ENCODE data around the gene ATM. TPM values are rescaled to one million over a fixed set of nuclear protein-coding genes. Genes with fewer than 3 reads are reported as not detected.

The ATM gene
- polyA plus RNA-seq, 2 donors = 6.6 to 8.3 TPM

- no peaks in the 10 kb centered on the region for H3K27me3 ChIP-seq (ENCODE audit: control insufficient read depth in 1 of 2, insufficient read depth in 2 of 2, low read length in 2 of 2)
- H3K36me3 ChIP-seq (ENCODE audit: control insufficient read depth in 2 of 2, insufficient read depth in 2 of 2, low read length in 1 of 2) = peaks cover 0 to 5% of the 10 kb centered on the region in 2 donors
- H3K27ac ChIP-seq (ENCODE audit: low read depth in 2 of 2, low read length in 1 of 2) = no peak overlapping the region
- no peaks in the 10 kb centered on the region for H3K9me3 ChIP-seq (ENCODE audit: control insufficient read depth in 2 of 2, insufficient read depth in 1 of 2, low read depth in 1 of 2, low read length in 1 of 2)
- WGBS, 2 donors = 77 to 80% methylated on average over 2 of the region's 2 CpGs
- no peaks in the 10 kb centered on the region for H3K4me1 ChIP-seq (ENCODE audit: control insufficient read depth in 2 of 2, insufficient read depth in 2 of 2, low read length in 1 of 2)
- no peak overlapping the region for H3K4me3 ChIP-seq (ENCODE audit: low read depth in 1 of 2, low read length in 2 of 2)
Observed at GRCh38 chr11:108228251-108228650, 5.4 kb downstream of the ATM start.

- Histone ChIP-seq H3K27me3 (ENCODE audit: control insufficient read depth in 1 of 2, insufficient read depth in 2 of 2, low read length in 2 of 2) (no peaks in the 10 kb centered on the region), H3K27ac (ENCODE audit: low read depth in 2 of 2, low read length in 1 of 2) (no peak overlapping the region), H3K4me1 (ENCODE audit: control insufficient read depth in 2 of 2, insufficient read depth in 2 of 2, low read length in 1 of 2) (no peaks in the 10 kb centered on the region), H3K36me3 (ENCODE audit: control insufficient read depth in 2 of 2, insufficient read depth in 2 of 2, low read length in 1 of 2) (peaks cover 0 to 5% of the 10 kb centered on the region in 2 donors), H3K9me3 (ENCODE audit: control insufficient read depth in 2 of 2, insufficient read depth in 1 of 2, low read depth in 1 of 2, low read length in 1 of 2) (no peaks in the 10 kb centered on the region), H3K4me3 (ENCODE audit: low read depth in 1 of 2, low read length in 2 of 2) (no peak overlapping the region)
- whole genome bisulfite sequencing, 2 donors = 98 to 99% methylated on average over 2 of the region's 2 CpGs
Observed at GRCh38 chr11:108233277-108233945, 10.5 kb downstream of the ATM start.

GRCh38 chr11:108235192-108235591 lies 12.3 kb downstream of the ATM start:
- Histone ChIP-seq H3K4me1 (ENCODE audit: control insufficient read depth in 2 of 2, insufficient read depth in 2 of 2, low read length in 1 of 2) (no peaks in the 10 kb centered on the region), H3K9me3 (ENCODE audit: control insufficient read depth in 2 of 2, insufficient read depth in 1 of 2, low read depth in 1 of 2, low read length in 1 of 2) (no peaks in the 10 kb centered on the region), H3K27ac (ENCODE audit: low read depth in 2 of 2, low read length in 1 of 2) (no peak overlapping the region), H3K27me3 (ENCODE audit: control insufficient read depth in 1 of 2, insufficient read depth in 2 of 2, low read length in 2 of 2) (no peaks in the 10 kb centered on the region), H3K4me3 (ENCODE audit: low read depth in 1 of 2, low read length in 2 of 2) (no peak overlapping the region), H3K36me3 (ENCODE audit: control insufficient read depth in 2 of 2, insufficient read depth in 2 of 2, low read length in 1 of 2) (peaks cover 0 to under 1% of the 10 kb centered on the region in 2 donors)
- 93 to 100% methylated on average over 1 of the region's 1 CpG for WGBS, 2 donors

GRCh38 chr11:108235633-108236032 lies 12.8 kb downstream of the ATM start:
- Histone ChIP-seq H3K36me3 (ENCODE audit: control insufficient read depth in 2 of 2, insufficient read depth in 2 of 2, low read length in 1 of 2) (no peaks in the 10 kb centered on the region), H3K9me3 (ENCODE audit: control insufficient read depth in 2 of 2, insufficient read depth in 1 of 2, low read depth in 1 of 2, low read length in 1 of 2) (no peaks in the 10 kb centered on the region), H3K27me3 (ENCODE audit: control insufficient read depth in 1 of 2, insufficient read depth in 2 of 2, low read length in 2 of 2) (no peaks in the 10 kb centered on the region), H3K4me3 (ENCODE audit: low read depth in 1 of 2, low read length in 2 of 2) (no peak overlapping the region), H3K4me1 (ENCODE audit: control insufficient read depth in 2 of 2, insufficient read depth in 2 of 2, low read length in 1 of 2) (no peaks in the 10 kb centered on the region), H3K27ac (ENCODE audit: low read depth in 2 of 2, low read length in 1 of 2) (no peak overlapping the region)
- WGBS, 2 donors = 96 to 97% methylated on average over 2 of the region's 2 CpGs

- Histone ChIP-seq H3K9me3 (ENCODE audit: control insufficient read depth in 2 of 2, insufficient read depth in 1 of 2, low read depth in 1 of 2, low read length in 1 of 2) (no peaks in the 10 kb centered on the region), H3K27me3 (ENCODE audit: control insufficient read depth in 1 of 2, insufficient read depth in 2 of 2, low read length in 2 of 2) (no peaks in the 10 kb centered on the region), H3K36me3 (ENCODE audit: control insufficient read depth in 2 of 2, insufficient read depth in 2 of 2, low read length in 1 of 2) (no peaks in the 10 kb centered on the region), H3K27ac (ENCODE audit: low read depth in 2 of 2, low read length in 1 of 2) (no peak overlapping the region), H3K4me1 (ENCODE audit: control insufficient read depth in 2 of 2, insufficient read depth in 2 of 2, low read length in 1 of 2) (no peaks in the 10 kb centered on the region), H3K4me3 (ENCODE audit: low read depth in 1 of 2, low read length in 2 of 2) (no peak overlapping the region)
- WGBS, 2 donors = 87 to 88% methylated on average over 1 of the region's 1 CpG
Observed at GRCh38 chr11:108237058-108237481, 14.2 kb downstream of the ATM start.

DNA sequence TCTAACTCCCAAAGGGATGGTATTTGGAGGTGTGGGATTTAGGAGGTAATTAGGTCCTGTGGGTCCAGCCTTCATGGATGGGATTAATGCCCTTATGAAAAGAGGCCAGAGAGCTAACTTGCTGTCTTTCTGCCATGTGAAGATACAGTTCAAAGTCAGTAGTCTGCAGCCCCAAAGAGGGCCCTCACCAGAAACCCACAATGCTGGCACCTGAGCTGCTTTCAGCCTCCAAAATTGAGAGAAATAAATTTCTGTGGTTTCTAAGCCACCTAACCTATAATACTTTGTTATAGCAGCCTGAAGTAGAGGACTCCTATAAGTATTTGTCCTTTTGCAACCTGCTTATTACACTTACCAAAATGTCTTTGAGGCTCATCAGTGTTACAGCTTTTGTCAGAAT lies 16.2 kb downstream of the ATM start:
- no peaks in the 10 kb centered on the region for H3K4me1 ChIP-seq (ENCODE audit: control insufficient read depth in 2 of 2, insufficient read depth in 2 of 2, low read length in 1 of 2)
- no peaks in the 10 kb centered on the region for H3K27me3 ChIP-seq (ENCODE audit: control insufficient read depth in 1 of 2, insufficient read depth in 2 of 2, low read length in 2 of 2)
- no peak overlapping the region for H3K4me3 ChIP-seq (ENCODE audit: low read depth in 1 of 2, low read length in 2 of 2)
- H3K9me3 ChIP-seq (ENCODE audit: control insufficient read depth in 2 of 2, insufficient read depth in 1 of 2, low read depth in 1 of 2, low read length in 1 of 2) = no peaks in the 10 kb centered on the region
- no peak overlapping the region for H3K27ac ChIP-seq (ENCODE audit: low read depth in 2 of 2, low read length in 1 of 2)
- peaks cover 0 to 4% of the 10 kb centered on the region in 2 donors for H3K36me3 ChIP-seq (ENCODE audit: control insufficient read depth in 2 of 2, insufficient read depth in 2 of 2, low read length in 1 of 2)

GRCh38 chr11:108241330-108242037 lies 18.6 kb downstream of the ATM start:
- 83 to 89% methylated on average over 4 of the region's 4 CpGs for WGBS, 2 donors
- peaks cover 0 to 4% of the 10 kb centered on the region in 2 donors for H3K36me3 ChIP-seq (ENCODE audit: control insufficient read depth in 2 of 2, insufficient read depth in 2 of 2, low read length in 1 of 2)

DNA sequence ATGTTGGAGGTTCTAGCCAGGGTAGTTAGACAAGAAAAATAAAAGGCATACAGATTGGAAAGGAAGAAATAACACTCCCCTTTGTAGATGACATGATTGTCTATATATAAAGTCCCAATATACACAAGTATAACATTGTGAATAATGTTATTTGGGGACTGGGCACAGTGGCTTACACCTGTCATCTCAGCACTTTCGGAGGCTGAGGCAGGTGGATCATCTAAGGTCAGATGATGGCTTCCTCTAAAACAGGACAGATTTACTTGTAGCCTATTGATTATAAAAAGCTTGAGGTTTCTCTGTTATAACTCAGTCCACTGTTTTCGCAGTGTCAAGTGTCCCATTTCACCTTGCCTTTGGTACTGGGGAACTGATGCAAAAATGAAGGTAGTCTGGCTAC lies 19.6 kb downstream of the ATM start:
- H3K27ac ChIP-seq (ENCODE audit: low read depth in 2 of 2, low read length in 1 of 2) = no peak overlapping the region
- H3K36me3 ChIP-seq (ENCODE audit: control insufficient read depth in 2 of 2, insufficient read depth in 2 of 2, low read length in 1 of 2) = peaks cover 0 to 4% of the 10 kb centered on the region in 2 donors
- 98 to 100% methylated on average over 2 of the region's 2 CpGs for WGBS, 2 donors
- no peak overlapping the region for H3K4me3 ChIP-seq (ENCODE audit: low read depth in 1 of 2, low read length in 2 of 2)
- no peaks in the 10 kb centered on the region for H3K27me3 ChIP-seq (ENCODE audit: control insufficient read depth in 1 of 2, insufficient read depth in 2 of 2, low read length in 2 of 2)
- no peaks in the 10 kb centered on the region for H3K9me3 ChIP-seq (ENCODE audit: control insufficient read depth in 2 of 2, insufficient read depth in 1 of 2, low read depth in 1 of 2, low read length in 1 of 2)
- no peaks in the 10 kb centered on the region for H3K4me1 ChIP-seq (ENCODE audit: control insufficient read depth in 2 of 2, insufficient read depth in 2 of 2, low read length in 1 of 2)

More at GRCh38 chr11:108241330-108242037, 18.6 kb downstream of the ATM start:
- Histone ChIP-seq H3K4me3 (ENCODE audit: low read depth in 1 of 2, low read length in 2 of 2) (no peak overlapping the region), H3K4me1 (ENCODE audit: control insufficient read depth in 2 of 2, insufficient read depth in 2 of 2, low read length in 1 of 2) (no peaks in the 10 kb centered on the region), H3K27ac (ENCODE audit: low read depth in 2 of 2, low read length in 1 of 2) (no peak overlapping the region), H3K9me3 (ENCODE audit: control insufficient read depth in 2 of 2, insufficient read depth in 1 of 2, low read depth in 1 of 2, low read length in 1 of 2) (no peaks in the 10 kb centered on the region), H3K27me3 (ENCODE audit: control insufficient read depth in 1 of 2, insufficient read depth in 2 of 2, low read length in 2 of 2) (no peaks in the 10 kb centered on the region)

- WGBS, 2 donors = 65 to 83% methylated on average over 3 of the region's 3 CpGs
- Histone ChIP-seq H3K9me3 (ENCODE audit: control insufficient read depth in 2 of 2, insufficient read depth in 1 of 2, low read depth in 1 of 2, low read length in 1 of 2) (no peaks in the 10 kb centered on the region), H3K36me3 (ENCODE audit: control insufficient read depth in 2 of 2, insufficient read depth in 2 of 2, low read length in 1 of 2) (peaks cover 0 to 4% of the 10 kb centered on the region in 2 donors), H3K4me1 (ENCODE audit: control insufficient read depth in 2 of 2, insufficient read depth in 2 of 2, low read length in 1 of 2) (no peaks in the 10 kb centered on the region), H3K27ac (ENCODE audit: low read depth in 2 of 2, low read length in 1 of 2) (no peak overlapping the region), H3K4me3 (ENCODE audit: low read depth in 1 of 2, low read length in 2 of 2) (no peak overlapping the region), H3K27me3 (ENCODE audit: control insufficient read depth in 1 of 2, insufficient read depth in 2 of 2, low read length in 2 of 2) (no peaks in the 10 kb centered on the region)
Observed at GRCh38 chr11:108246308-108246707, 23.4 kb downstream of the ATM start.

- Histone ChIP-seq H3K9me3 (ENCODE audit: control insufficient read depth in 2 of 2, insufficient read depth in 1 of 2, low read depth in 1 of 2, low read length in 1 of 2) (no peaks in the 10 kb centered on the region), H3K4me1 (ENCODE audit: control insufficient read depth in 2 of 2, insufficient read depth in 2 of 2, low read length in 1 of 2) (no peaks in the 10 kb centered on the region), H3K27me3 (ENCODE audit: control insufficient read depth in 1 of 2, insufficient read depth in 2 of 2, low read length in 2 of 2) (no peaks in the 10 kb centered on the region), H3K27ac (ENCODE audit: low read depth in 2 of 2, low read length in 1 of 2) (no peak overlapping the region), H3K4me3 (ENCODE audit: low read depth in 1 of 2, low read length in 2 of 2) (no peak overlapping the region), H3K36me3 (ENCODE audit: control insufficient read depth in 2 of 2, insufficient read depth in 2 of 2, low read length in 1 of 2) (peaks cover 0 to 4% of the 10 kb centered on the region in 2 donors)
- WGBS, 2 donors = 90% methylated on average over 2 of the region's 2 CpGs
Observed at GRCh38 chr11:108246885-108247284, 24.0 kb downstream of the ATM start.

Measured in esophagus (tissue), 2 donors.